Ishikawa (cell line): ENCODE measurements around the gene CTLA4.

ENCODE experiments used
- CEBPB ChIP-seq: IDR thresholded peaks from 2 replicates; pipeline ENCODE4 v1.6.1; 2012
- CREB1 ChIP-seq: IDR thresholded peaks from 2 replicates; pipeline ENCODE4 v1.6.1; 2012; ENCODE audit warnings: low read depth
- EGR1 ChIP-seq: IDR thresholded peaks from 2 replicates; pipeline ENCODE4 v1.6.1; 2012
- EP300 ChIP-seq: IDR thresholded peaks from 2 replicates; pipeline ENCODE4 v1.6.1; 2012; ENCODE audit warnings: borderline replicate concordance
- FOXM1 ChIP-seq: IDR thresholded peaks from 2 replicates; pipeline ENCODE4 v1.6.1; 2012; ENCODE audit warnings: low read depth, borderline replicate concordance
- MAX ChIP-seq: IDR thresholded peaks from 2 replicates; pipeline ENCODE4 v1.6.1; 2012
- NFIC ChIP-seq: IDR thresholded peaks from 2 replicates; pipeline ENCODE4 v1.6.1; 2012
- RAD21 ChIP-seq: IDR thresholded peaks from 2 replicates; pipeline ENCODE4 v1.6.1; 2012; ENCODE audit warnings: low read depth
- REST ChIP-seq: IDR thresholded peaks from 2 replicates; pipeline ENCODE4 v1.6.1; 2012; ENCODE audit warnings: low read depth, mild to moderate bottlenecking
- TAF1 ChIP-seq: IDR thresholded peaks from 2 replicates; pipeline ENCODE4 v1.6.1; 2012; ENCODE audit warnings: low read depth, mild to moderate bottlenecking
- TCF12 ChIP-seq: IDR thresholded peaks from 2 replicates; pipeline ENCODE4 v1.6.1; 2012; ENCODE audit warnings: low read depth
- TEAD4 ChIP-seq: IDR thresholded peaks from 2 replicates; pipeline ENCODE4 v1.6.1; 2012
- USF1 ChIP-seq: IDR thresholded peaks from 2 replicates; pipeline ENCODE4 v1.6.1; 2012
- YY1 ChIP-seq: IDR thresholded peaks from 2 replicates; pipeline ENCODE4 v1.6.1; 2012; ENCODE audit warnings: low read depth
- ZBTB7A ChIP-seq: IDR thresholded peaks from 2 replicates; pipeline ENCODE4 v1.6.1; 2012; ENCODE audit warnings: low read depth

Gene CTLA4

GRCh38 chr2:203893840-203894239, 26.3 kb downstream of the CTLA4 start:
- TF ChIP-seq CEBPB (no peak), RAD21 (no peak), CREB1 (no peak), MAX (no peak), TCF12 (no peak), ZBTB7A (no peak), FOXM1 (no peak), USF1 (no peak), REST (no peak), TAF1 (no peak)

- TF ChIP-seq CEBPB (no peak), CREB1 (no peak), RAD21 (no peak), TCF12 (no peak), MAX (no peak)
Measured at GRCh38 chr2:203894262-203894661, 26.7 kb downstream of the CTLA4 start.

GRCh38 chr2:203897544-203897943, 30.0 kb downstream of the CTLA4 start:
- TF ChIP-seq RAD21 (no peak), TEAD4 (no peak), NFIC (no peak), TAF1 (no peak), REST (no peak), USF1 (no peak), CREB1 (no peak), FOXM1 (no peak), EGR1 (no peak), EP300 (no peak), TCF12 (no peak)

- no peak for TF ChIP-seq CREB1
- TF ChIP-seq TAF1, result no peak
- TF ChIP-seq YY1, result no peak
- TF ChIP-seq NFIC, result no peak
- TF ChIP-seq ZBTB7A, result no peak
Measured at GRCh38 chr2:203898657-203899056, 31.1 kb downstream of the CTLA4 start.

- TF ChIP-seq EGR1 (no peak), RAD21 (no peak), REST (no peak), TAF1 (no peak), TCF12 (no peak), EP300 (no peak), CREB1 (no peak), NFIC (no peak), CEBPB (no peak), TEAD4 (no peak), ZBTB7A (no peak), MAX (no peak), USF1 (no peak), FOXM1 (no peak), YY1 (no peak)
Measured at GRCh38 chr2:203900253-203900652, 32.7 kb downstream of the CTLA4 start.
